Muscle layer of duodenum (tissue), 2 donors: ENCODE data around the gene PPP2R2D.

ENCODE experiments used
- H3K27ac ChIP-seq: one replicate; pipeline ENCODE4 v1.7.0; 2013; ENCODE audit warnings: mild to moderate bottlenecking, low read length
- H3K27me3 ChIP-seq: one replicate; pipeline ENCODE4 v1.7.0; 2013; ENCODE audit warnings: low read depth, mild to moderate bottlenecking, control low read depth, low read length
- H3K36me3 ChIP-seq, 2 donors: one replicate each; pipeline ENCODE4 v1.7.0; 2013; ENCODE audit warnings: low read length in 2 of 2, control low read depth in 1 of 2, mild to moderate bottlenecking in 1 of 2; ENCODE audit not compliant: insufficient read depth in 2 of 2, control insufficient read depth in 1 of 2
- H3K4me1 ChIP-seq, 2 donors: one replicate each; pipeline ENCODE4 v1.7.0; 2013; ENCODE audit warnings: low read length in 2 of 2, mild to moderate bottlenecking in 2 of 2, control low read depth in 1 of 2, moderate library complexity in 1 of 2; ENCODE audit not compliant: insufficient read depth in 2 of 2, control insufficient read depth in 1 of 2
- H3K4me3 ChIP-seq, 2 donors: one replicate each; pipeline ENCODE4 v1.7.0; 2013; ENCODE audit warnings: low read length in 2 of 2, low read depth in 1 of 2, mild to moderate bottlenecking in 1 of 2
- H3K9me3 ChIP-seq, 2 donors: one replicate each; pipeline ENCODE4 v1.7.0; 2013; ENCODE audit warnings: low read length in 2 of 2, control low read depth in 1 of 2, mild to moderate bottlenecking in 1 of 2; ENCODE audit not compliant: control insufficient read depth in 1 of 2
- donor health status: healthy.

Gene PPP2R2D

DNA sequence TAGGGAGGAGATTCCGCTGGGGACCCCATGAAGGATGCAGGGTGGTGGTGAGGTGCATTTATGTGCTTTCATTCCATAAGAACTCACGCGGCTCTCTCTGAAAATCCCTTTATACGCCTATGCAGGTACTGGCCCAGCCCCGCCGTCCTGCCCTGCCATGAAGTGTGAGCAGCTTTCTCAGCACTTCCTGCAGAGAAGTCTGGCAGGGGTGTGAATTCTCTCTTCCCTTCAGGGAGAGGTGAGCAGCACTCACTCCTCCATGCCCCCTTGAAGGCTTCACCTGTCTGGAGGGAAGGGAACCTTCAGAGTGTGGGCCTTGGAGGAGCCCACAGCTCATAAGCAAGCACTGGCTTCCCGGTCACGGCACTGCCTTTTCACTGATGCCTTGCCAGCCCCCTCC is 34.0 kb downstream of the PPP2R2D start:
- no peak overlapping the region for H3K27ac ChIP-seq
- peaks cover 0 to 27% of the 10 kb centered on the region in 2 donors for H3K4me1 ChIP-seq
- no peaks in the 10 kb centered on the region for H3K27me3 ChIP-seq
- peaks cover 15% of the 10 kb centered on the region in 2 donors for H3K36me3 ChIP-seq
- no peak overlapping the region for H3K4me3 ChIP-seq
- H3K9me3 ChIP-seq: no peaks in the 10 kb centered on the region

DNA sequence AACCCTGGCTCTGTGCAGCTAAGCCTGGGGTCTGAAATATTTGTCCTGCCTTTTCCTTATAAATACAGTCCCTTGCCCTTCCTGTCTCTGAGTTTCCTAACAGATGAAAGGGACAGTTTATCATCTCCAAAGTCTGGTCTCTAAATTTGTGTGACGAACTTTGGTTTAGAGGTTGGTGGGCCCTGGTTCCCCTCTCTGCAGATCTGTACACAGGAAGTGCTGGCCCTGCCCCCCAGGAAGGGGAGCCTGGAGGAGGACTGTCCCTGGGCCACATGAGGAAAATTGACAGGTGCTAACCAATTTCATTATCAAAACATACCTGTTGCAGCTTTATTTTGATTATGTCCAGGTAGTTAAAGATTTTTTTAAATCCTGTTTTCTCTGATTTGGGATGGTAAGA is 34.5 kb downstream of the PPP2R2D start:
- peaks cover 14 to 17% of the 10 kb centered on the region in 2 donors for H3K36me3 ChIP-seq
- no peaks in the 10 kb centered on the region for H3K27me3 ChIP-seq
- H3K27ac ChIP-seq: no peak overlapping the region
- peaks cover 0 to 27% of the 10 kb centered on the region in 2 donors for H3K4me1 ChIP-seq
- no peaks in the 10 kb centered on the region for H3K9me3 ChIP-seq
- H3K4me3 ChIP-seq: no peak overlapping the region

DNA sequence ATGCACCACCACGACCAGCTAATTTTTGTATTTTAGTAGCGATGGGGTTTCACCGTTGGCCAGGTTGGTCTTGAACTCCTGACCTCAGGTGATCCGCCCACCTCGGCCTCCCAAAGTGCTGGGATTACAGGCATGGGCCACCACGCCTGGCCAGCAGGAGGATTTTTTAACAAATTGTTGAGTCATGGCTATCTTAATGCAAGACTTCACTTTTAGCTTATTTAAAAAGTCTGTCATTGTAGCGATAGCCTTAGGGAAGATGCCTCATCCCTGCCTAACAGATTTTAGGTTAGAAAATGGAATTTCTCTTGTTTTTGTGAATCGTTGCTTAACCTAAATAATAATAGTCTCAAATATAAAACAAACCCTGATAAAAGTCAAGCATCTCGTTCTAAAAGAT is 35.5 kb downstream of the PPP2R2D start:
- Histone ChIP-seq H3K27ac (no peak overlapping the region), H3K4me1 (peaks cover 0 to 20% of the 10 kb centered on the region in 2 donors), H3K9me3 (no peaks in the 10 kb centered on the region), H3K4me3 (no peak overlapping the region), H3K27me3 (no peaks in the 10 kb centered on the region), H3K36me3 (peaks cover 23 to 26% of the 10 kb centered on the region in 2 donors)

DNA sequence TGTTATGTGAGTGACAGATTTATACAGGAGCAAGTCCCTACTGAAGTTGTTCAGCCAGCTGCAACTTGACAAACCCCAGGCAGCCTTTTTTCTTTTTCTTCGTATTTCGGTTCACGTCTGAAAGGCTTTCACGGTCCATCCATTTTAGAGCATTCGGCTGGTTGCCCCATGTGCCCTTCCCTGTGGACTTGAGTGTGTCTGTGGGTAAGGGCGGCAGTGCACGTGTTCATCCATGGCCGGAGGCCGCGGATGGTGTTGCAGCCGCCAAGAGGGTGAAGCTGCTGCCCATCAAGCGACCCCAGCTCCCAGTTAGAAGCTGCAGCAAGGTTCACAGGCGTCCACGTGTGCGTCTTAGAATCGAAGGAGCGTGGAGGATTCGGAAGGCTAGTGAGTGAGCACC is 35.9 kb downstream of the PPP2R2D start:
- peaks cover 0 to 19% of the 10 kb centered on the region in 2 donors for H3K4me1 ChIP-seq

DNA sequence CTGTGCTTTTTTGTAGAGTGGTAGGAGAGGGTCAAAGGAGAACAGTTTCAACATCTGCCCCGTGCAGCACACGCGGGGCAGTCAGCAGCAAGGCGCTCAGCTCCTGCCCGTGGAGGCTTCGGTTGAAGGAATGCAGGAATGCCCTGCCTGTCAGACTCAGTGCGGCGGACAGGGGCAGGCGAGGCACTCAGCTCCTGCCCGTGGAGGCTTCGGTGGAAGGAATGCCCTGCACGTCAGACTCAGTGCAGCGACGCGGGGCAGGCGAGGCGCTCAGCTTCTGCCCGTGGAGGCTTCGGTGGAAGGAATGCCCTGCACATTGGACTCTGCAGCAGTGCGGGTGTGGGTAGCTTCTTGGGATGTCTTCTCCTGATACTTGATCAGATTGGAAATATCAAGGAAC is 37.0 kb downstream of the PPP2R2D start:
- Histone ChIP-seq H3K9me3 (no peaks in the 10 kb centered on the region), H3K36me3 (peaks cover 27 to 31% of the 10 kb centered on the region in 2 donors), H3K4me1 (peaks cover 0 to 9% of the 10 kb centered on the region in 2 donors), H3K27ac (no peak overlapping the region), H3K4me3 (no peak overlapping the region), H3K27me3 (no peaks in the 10 kb centered on the region)

More for the DNA sequence above, 35.9 kb downstream of the PPP2R2D start:
- Histone ChIP-seq H3K27ac (no peak overlapping the region), H3K27me3 (no peaks in the 10 kb centered on the region), H3K36me3 (peaks cover 27 to 29% of the 10 kb centered on the region in 2 donors), H3K4me3 (no peak overlapping the region), H3K9me3 (no peaks in the 10 kb centered on the region)

DNA sequence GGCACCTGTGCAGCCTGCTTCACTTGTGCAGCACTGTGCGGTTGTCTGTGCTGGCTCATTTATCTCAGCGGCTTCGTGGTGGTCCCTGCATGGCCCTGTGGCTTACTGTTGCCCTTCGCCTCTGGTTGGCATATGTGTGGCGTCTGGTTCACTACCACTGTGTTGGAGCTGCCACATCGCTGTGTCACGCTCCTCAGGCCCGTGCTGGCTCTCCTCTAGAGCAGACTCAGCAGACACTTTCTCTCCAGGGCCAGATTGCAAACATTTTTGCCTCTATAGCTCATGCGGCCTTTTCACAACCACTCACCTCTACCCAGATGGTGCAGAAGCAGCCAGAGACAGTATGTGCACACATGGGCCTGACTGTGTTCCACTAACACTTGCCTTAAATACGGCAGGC is 37.9 kb downstream of the PPP2R2D start:
- H3K27ac ChIP-seq: no peak overlapping the region
- H3K9me3 ChIP-seq: no peaks in the 10 kb centered on the region
- H3K27me3 ChIP-seq: no peaks in the 10 kb centered on the region
- H3K4me1 ChIP-seq: peaks cover 0 to under 1% of the 10 kb centered on the region in 2 donors
- H3K36me3 ChIP-seq: peaks cover 27 to 31% of the 10 kb centered on the region in 2 donors
- no peak overlapping the region for H3K4me3 ChIP-seq

DNA sequence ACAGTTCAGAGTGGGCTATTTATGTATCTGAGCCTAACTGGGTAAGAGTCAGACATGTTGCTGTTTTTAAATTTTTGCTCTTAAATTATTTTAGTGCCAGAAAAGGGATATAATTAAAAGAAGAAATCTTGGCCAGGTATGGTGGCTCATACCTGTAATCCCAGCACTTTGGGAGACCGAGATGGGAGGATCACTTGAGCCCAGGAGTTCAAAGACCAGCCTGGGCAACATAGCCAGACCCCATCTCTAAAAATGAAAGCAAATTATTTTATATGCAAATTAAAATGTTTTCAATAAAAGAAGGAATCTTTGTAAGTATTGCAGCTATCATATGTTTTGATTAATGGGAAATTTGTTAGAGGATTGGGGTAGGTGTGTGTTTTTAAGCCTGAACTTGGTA is 41.6 kb downstream of the PPP2R2D start:
- H3K36me3 ChIP-seq: peaks cover 40 to 47% of the 10 kb centered on the region in 2 donors
- H3K4me3 ChIP-seq: no peak overlapping the region

DNA sequence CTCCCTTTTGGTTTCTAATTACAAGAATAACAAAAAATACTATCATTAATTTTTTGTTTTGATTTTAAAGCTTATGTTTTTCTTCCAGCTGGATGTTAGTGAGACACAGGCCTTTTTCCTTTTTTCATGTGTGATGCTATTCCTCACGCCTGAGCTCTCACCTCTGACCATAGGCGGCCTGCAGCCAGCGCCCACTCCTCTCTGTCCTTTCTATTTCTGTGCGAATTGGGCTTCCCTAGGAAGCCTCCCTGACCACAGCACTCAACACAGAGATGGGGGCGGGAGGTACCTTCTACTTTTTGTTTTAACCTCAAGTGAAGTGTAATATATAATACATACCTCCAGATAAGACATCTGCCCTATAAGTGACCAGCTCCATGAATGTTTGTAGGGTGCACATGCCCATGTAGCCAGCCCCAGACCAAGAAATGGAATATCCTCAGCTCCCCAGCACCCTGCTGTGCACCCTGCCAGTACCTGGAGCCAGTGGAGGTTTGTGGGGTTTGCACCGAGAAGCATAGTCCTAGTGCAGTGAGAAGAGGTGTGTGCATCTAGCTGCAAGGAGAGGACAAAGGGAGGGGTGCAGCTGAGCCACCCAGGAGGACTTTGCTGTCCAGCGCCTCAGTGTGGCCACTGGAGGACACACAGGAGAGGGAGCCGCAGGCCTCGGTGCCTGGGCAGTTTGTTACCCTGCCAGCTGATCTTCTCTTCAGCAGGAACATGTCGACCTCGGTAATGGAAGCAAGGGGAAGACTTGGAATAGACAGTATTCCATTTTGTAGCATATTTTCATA is 42.4 kb downstream of the PPP2R2D start:
- Histone ChIP-seq H3K27ac (no peak overlapping the region), H3K4me3 (no peak overlapping the region), H3K4me1 (no peaks in the 10 kb centered on the region), H3K27me3 (no peaks in the 10 kb centered on the region), H3K36me3 (peaks cover 48 to 55% of the 10 kb centered on the region in 2 donors), H3K9me3 (no peaks in the 10 kb centered on the region)

More for the DNA sequence above, 41.6 kb downstream of the PPP2R2D start:
- H3K27ac ChIP-seq: no peak overlapping the region
- H3K4me1 ChIP-seq: no peaks in the 10 kb centered on the region
- H3K9me3 ChIP-seq: no peaks in the 10 kb centered on the region
- H3K27me3 ChIP-seq: no peaks in the 10 kb centered on the region

DNA sequence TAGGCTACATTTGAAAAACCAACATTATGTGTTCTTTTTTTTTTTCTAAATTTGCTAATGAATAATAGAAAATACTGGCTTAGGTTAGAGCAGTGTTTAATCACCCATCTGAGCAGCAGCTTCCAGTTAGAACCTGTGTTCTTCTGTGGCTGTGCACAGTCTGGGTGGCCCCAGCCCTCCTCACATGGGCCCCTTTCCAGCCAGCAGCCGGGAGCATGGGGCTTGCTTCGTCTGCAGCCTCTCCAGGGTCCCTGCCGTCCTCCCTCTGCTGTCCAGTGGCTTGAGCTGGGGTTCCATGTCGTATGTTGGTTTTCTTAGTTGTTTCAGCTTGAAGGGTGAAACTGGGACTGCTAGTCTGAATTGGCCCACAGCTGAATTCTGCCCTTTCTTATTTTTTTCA is 43.6 kb downstream of the PPP2R2D start:
- H3K4me1 ChIP-seq: no peaks in the 10 kb centered on the region
- H3K27me3 ChIP-seq: no peaks in the 10 kb centered on the region
- H3K36me3 ChIP-seq: peaks cover 54 to 61% of the 10 kb centered on the region in 2 donors
- H3K4me3 ChIP-seq: no peak overlapping the region
- H3K9me3 ChIP-seq: no peaks in the 10 kb centered on the region
- H3K27ac ChIP-seq: no peak overlapping the region

DNA sequence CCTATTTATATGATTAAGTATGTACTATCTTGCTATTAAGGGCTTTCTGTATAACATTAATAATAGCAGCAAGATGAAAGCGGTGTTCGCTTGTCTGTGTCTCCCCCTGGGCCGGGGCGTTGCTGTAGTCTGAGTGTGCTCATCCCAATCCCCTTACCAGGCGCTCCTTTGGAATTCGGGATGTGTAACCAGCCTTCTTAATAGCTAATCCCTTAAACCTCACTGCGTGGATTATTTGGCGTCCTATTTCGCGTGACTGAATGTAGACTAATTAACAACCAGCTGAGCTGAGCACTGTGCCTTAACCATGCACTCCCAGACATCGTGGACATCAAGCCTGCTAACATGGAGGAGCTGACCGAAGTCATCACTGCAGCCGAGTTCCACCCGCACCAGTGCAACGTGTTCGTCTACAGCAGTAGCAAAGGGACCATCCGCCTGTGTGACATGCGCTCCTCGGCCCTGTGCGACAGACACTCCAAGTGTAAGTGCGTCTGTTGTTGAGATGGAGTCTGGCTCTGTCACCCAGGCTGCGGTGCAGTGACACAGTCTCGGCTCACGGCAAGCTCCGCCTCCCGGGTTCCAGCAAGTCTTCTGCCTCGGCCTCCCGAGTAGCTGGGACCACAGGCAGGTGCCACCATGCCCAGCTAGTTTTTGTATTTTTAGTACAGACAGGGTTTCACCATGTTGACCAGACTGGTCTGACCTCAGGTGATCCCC is 44.3 kb downstream of the PPP2R2D start:
- H3K4me1 ChIP-seq: no peaks in the 10 kb centered on the region
- no peak overlapping the region for H3K4me3 ChIP-seq
- no peak overlapping the region for H3K27ac ChIP-seq
- H3K27me3 ChIP-seq: no peaks in the 10 kb centered on the region
- peaks cover 59 to 67% of the 10 kb centered on the region in 2 donors for H3K36me3 ChIP-seq
- H3K9me3 ChIP-seq: no peaks in the 10 kb centered on the region

DNA sequence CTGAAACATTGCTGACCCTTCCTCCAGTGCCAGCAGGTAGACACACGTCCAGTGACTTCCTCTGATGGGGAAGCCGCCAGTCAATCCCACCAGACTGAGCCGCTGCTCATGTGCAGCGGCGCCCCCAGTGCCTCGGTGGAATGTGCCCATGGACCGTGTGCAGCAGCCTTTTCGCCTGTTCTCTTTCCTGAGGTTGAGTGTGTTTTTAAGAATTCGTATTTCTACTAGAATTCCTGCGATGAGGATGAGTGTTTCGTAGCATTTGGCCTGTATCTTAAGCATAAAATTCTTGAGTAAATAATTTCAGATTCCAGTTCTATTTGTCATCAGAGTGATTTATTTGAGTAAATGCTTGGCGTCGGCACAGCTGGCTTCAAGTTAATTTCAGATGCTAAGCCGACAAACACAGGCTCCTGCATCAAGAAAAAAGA is 45.5 kb downstream of the PPP2R2D start:
- Histone ChIP-seq H3K36me3 (peaks cover 49 to 69% of the 10 kb centered on the region in 2 donors), H3K4me3 (no peak overlapping the region), H3K4me1 (no peaks in the 10 kb centered on the region), H3K9me3 (no peaks in the 10 kb centered on the region), H3K27me3 (no peaks in the 10 kb centered on the region), H3K27ac (no peak overlapping the region)
